Measurements from ENCODE around the gene NUMB. TPM values are rescaled to one million over a fixed set of nuclear protein-coding genes. Genes with fewer than 3 reads are reported as not detected.
A peak's percentile ranks its signal among the peaks of the same experiment; 100 is the strongest.

Gene NUMB
- polyA plus RNA-seq, 12 donors: 24.2 to 66.5 (median 35.0) TPM; not detected in 1

DNA sequence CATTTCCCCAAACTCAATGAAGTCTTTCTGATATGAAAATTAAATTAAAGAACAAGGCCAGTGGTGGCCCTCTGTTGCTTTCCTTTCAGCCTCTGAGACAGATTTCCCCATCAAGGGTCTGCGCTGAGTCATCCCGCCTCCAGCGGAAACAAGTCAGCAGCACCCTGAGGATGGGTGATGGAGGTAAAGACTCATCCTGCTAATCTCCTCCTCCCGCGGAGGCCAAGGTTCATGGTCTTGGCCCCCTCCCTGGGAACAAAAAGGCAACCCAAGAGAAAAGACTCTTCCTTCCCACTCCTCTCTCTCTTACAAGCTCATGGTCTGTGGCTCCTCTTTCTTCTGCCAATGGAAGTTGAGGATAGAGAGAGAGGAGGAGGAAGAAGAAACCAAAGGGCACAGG, 9.0 kb upstream of the NUMB start:
- DNase-seq: no peak

DNA sequence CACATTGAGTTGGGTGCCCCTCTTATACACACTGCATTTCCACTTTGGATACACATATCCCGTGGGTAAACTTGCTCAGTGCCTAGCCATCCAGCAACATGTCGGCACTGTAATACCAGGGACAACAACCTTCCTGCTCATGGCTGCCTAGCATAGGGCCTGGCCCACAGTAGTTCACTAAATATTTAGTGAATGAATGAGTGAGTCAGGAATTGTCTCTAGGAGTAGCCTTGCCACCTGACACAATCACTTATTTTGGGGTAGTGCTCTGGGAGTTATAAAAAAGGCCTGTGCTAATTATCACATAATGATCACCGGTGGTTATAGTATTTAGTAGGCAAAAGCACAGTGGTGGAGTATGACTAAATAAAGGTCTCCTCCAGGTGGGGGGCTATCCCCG, 8.5 kb upstream of the NUMB start:
- DNase-seq: no peak

DNA sequence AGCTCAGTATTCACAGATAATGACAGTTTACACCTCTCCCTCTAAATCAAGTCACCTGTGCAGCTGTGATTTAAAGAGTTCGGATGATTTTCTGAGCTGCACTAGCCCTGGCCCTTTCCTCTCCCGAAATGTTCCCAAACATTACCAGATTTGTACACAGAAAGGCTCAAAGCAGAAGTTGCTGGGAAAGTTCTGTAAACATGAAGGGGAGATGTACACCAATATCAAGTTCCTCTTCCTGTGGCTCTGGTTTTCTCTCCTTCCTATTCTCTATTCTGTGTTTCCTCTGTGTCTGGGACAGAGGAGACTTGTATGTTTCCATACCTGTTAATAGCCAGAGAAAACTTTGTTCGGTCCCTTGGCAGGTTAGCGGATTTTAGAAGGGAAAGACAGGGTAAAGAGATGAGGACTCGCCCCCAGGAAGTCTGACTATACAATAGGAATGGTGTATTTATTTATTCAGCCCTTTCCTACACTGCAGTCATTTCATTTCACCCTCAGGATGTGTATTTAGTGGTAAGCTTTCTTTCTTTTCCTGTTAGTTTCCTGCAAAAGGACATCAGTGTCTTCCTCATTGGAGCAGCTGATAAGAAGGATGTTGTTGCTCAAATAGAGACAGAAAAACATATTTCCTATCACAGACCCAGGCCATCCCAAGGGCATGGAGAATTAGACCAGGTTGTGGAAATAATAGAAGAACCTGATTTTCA, 7.6 kb upstream of the NUMB start:
- no peak for DNase-seq

DNA sequence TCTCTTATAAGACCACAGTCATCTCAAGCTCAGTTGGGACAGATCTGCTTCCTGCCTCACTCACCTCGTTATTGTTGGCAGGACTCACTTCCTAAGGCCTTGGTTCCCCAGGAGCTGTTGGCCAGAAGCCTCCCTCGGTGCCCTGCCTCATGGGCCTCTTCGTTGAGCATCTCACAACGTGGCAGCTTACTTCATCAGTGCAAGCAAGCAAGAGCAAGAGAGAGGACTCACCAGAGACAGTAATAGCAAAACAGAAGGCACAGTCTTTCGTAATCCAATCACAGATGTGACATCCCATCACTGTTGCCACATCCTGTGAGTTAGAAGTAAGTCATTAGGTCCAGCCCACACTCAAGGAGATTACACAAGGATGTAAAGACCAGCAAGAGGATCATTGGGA, 5.1 kb upstream of the NUMB start:
- DNase-seq: no peak

DNA sequence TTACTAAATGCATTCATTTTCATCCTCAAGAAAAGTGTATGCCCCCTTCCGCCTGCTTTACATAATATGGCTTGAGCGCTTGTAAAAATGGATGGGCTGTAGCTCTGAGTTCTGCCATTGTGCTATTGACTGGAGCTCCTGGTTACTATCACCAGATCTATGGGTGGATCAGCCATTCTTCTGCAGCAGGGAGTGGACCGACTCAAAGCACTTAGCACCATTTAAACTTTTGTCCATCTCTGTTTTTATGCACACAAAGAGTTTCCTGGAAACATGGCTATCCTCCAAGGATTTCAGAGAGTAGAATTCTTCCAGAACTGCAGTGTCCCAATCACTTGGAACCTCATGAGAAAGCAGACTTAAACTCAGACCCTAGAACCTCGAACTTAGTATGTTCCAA, 4.5 kb upstream of the NUMB start:
- DNase-seq: no peak

DNA sequence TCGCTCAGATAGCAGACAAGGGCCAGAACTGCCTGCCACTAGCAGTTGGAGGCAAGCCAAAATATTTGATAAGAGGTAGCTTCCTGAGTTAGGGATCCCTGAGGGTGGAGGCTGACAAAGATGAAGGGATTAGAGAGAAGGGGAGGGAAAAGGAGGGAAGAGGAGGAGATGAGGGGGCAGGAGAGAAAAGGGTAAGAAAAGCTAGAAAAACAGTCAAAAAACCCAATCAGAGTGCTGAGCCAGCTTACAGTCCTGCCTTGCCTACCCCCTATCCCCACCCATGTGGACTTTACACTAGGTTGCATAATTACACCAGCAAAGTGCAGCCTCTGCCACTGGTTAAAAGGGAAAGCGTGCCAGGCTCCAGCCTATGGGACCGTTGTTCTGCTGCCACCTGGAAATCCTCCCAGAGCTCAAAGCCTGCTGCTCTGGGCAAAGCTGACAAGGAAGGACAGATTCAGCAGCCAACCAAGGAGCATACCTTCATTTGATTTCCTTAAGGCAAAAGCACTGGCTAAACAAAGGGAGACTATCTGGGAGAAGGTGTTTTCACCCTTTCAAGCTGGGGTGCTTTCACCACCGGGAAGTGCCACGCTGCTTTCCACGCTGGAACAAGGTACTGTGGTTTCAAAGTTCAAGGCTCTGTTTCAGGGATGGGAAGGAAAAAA, 3.8 kb upstream of the NUMB start:
- no peak for DNase-seq

DNA sequence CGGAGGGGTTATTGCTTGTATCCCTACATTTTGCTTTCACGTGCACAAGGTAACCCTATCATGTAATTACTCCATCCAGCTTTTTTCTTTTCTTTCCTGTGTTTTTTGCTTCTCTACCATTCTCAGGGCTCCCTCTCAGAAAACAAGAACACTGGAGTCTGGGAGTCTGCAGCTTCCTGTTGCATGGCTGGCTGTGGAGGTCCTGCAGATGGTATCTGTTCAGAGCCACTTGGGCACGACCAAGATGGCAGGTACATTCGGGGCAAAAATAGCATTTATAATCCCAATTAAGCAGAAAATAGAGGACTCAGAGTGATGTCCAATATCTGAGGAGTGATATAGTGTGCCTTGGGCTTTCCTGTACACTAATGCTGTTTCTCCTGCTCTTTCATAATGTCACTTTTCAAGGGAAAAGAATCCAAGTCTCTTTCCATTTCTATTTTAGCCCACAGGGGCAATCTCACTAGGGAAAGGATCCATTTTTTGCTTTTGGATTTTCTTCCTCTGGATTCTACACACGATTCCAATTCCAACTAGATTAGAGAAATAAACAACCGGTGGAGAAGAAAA, 3.2 kb upstream of the NUMB start:
- no peak for DNase-seq

DNA sequence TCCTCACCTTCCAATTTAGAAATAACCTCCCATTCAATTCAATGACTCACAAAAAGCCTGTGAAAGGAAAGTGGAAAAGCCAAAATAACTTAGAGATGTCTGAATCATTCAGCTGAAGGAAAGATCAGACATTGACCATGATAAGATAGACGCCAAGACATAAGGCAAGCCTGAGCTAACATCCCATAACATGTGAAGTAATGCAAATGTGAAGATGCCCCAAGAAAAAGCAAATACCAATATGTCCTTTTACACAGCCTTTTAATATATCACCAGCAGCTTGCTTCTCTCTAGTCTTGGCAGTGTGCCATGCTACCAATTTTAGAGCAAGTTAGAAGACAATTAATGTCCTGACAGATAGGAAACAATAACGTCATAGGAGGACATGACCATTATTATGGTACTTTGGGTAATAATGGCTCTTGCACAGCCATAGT, 2.4 kb upstream of the NUMB start:
- no peak for DNase-seq

DNA sequence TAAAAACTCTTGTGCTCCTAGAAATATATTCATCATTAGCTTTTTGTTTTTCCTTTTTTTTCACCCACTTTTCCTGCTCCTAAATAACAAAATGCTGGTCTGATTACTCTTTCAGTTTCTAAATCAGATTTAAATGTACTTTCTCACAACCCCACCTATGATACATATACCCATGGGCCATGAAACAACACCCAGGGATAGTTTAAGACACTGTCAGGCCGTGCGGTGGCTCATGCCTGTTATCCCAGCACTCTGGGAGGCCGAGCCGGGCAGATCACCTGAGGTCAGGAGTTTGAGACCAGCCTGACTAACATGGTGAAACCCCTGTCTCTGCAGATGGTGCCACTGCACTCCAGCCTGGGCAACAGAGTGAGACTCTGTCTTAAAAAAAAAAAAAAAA, 1.6 kb upstream of the NUMB start:
- no peak for DNase-seq

DNA sequence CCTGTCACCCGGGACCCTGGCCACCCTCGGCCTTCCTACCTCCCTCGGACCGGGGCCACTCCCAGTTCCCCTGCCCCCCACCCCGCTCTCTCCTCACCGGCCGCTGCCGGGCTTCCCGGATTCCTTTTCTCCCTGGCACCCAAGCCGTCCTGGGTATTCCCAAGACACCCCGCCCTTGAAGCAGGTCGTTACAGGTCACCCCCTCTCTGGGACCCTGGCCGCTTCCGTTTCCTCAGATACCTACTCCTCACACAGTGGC, 493 bp downstream of the NUMB start:
- DNase-seq: no peak

DNA sequence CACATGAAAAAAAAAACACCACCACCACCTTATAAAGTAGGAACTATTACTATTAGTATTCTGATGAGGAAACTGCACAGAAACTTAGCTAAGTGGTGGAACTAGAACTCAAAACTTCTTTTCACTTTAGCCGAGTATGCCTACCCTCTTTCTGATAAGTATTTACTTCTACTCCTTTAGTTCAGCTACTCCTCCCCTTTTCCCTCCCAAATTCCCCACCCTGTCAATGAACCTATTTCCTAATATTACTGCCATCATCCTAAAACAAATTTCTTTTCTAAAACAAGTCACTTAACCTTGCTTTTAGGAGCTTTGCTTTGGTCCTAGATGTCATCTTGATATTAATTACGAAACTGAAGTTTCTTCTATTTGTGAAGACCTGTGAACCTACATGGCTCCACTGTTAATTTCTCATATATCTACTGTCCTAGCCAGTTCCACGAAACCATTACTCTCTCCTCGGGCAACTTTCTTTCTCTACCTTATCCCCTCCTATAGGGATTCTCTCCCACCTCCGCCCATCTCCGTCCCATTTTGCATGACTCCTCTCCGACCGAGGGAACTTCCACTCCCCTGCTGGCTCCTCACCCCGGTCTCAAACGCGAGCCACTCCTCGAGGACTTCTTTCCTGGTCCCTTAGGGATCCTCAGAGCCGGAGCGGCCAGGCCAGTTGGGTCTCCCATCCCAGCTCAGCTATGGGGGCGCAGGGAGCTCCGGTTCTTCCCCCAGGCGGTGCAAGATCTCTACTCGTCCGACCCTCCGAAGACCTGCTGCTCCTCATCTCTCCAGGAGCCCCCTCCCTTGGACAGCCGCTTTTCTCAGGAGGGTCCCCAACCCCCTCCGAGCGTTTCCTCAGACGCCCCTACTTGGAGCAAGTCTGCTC, 1.1 kb downstream of the NUMB start:
- no peak for DNase-seq

DNA sequence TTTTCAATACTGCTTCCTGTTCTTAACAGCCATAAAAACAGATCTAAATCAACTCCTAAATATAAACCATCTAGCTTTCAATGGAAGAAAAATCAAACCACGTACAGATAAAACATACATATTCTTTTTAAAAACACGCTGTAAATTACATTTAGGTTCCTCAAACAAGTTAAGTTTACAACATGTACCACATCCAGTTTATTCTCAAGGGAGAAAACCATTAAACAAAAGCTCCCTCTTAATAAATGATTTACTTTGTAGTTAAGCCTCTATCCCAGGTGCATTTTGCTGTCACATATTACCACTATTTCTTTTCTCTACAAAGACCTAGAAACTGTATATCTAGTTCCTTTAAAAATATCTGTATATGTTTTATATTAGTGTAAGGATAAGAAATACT, 3.1 kb downstream of the NUMB start:
- DNase-seq: no peak

DNA sequence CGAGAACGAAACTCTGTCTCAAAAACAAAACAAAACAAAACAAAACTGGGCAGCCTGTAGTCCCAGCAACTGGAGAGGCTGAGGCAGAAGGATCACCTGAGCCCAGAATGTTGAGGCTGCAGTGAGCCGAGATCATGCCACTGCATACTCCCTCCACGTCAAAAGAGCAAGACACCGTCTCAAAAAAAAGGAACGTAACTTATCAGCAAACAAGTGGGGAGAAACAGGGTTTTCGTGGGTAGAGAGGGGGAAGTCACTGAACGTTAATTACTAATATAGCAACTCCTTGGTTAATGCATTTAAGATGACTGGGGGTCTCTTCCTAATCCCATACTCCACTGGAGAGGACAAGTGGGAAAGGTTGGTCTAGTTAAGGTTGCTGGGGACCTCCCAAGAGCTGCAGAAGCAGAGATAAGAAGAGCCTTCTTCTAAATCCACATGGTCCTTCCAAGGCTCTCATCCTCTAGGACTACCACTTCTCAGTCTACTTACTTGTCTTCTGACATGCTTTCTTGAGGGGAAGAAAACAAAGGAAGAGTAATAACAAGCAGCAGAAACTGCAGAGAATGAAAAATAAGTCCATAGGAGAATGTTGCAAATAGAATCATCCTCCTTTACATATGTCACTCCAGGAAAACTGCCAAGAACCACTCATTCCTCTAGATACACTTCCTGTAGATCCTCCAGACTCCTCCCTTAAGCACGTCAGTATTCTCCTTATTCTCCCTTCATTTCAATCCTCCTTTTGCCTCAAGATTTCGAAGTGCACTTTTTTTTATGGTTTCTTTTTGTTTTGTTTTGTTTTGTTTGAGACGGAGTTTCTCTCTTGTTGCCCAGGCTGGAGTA, 5.8 kb downstream of the NUMB start:
- DNase-seq: peak; percentile 73

DNA sequence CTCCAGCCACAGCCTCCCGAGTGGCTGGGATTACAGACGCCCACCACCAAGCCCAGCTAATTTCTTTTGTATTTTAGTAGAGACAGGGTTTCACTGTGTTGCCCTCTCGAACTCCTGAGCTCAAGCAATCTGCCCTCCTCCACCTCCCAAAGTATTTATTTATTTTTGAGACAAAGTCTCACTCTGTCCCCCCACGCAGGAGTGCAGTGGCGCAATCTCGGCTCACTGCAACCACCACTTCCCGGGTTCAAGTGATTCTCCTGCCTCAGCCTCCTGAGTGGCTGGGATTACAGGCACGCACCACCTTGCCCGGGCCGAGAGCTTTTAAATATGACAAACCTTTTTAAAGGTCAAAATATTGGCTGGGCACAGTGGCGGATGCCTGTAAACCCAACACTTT, 14.6 kb downstream of the NUMB start:
- no peak for DNase-seq

DNA sequence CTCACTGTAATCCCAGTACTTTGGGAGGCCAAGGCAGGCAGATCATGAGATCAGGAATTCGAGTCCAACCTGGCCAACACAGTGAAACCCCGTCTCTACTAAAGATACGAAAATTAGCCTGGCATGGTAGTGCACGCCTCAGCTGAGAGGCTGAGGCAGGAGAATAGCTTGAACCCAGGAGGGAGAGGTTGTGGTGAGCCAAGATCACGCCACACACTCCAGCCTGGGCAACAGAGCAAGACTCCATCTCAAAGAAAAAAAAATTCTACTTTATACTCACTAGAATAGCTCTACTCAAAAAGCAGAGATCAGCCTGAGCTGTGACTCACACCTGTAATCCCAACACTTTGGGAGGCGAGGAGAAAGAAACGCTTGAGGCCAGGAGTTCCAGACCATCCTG, 17.1 kb downstream of the NUMB start:
- DNase-seq: no peak

DNA sequence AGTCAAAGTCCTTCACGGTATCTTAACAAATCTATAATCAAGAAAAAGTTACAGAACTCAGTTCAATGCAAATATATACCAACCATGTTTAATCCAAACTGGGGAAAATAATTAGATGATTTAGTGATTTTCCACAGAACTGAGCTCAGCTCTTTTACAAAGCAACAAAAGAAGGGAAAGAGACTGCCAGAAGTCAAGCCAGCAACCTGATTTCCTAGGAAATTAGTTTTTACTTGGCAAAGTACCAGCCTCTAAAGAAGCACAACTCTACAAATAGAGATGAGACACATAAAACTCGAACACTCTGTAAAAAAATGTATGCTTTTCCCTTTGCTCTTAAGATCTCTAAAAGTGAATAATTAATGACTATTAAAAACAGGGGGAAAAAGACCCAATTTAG, 19.4 kb downstream of the NUMB start:
- no peak for DNase-seq

DNA sequence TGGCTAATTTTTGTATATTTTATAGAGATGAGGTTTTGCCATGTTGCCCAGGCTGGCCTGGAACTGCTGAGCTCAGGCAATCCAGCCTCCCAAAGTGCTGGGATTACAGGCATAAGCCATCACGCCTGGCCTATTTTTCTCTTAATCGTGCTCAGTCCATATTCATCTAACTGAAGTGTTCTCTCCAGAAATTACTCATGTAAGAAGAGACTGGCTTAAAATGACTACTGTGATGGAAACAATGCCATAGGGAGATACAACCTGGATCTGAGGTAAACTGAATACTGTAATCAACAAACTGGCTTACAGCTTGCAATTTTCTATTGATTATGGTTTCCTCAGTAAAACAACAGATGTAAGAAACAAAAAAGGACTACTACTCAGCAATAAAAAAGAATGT, 21.1 kb downstream of the NUMB start:
- no peak for DNase-seq

DNA sequence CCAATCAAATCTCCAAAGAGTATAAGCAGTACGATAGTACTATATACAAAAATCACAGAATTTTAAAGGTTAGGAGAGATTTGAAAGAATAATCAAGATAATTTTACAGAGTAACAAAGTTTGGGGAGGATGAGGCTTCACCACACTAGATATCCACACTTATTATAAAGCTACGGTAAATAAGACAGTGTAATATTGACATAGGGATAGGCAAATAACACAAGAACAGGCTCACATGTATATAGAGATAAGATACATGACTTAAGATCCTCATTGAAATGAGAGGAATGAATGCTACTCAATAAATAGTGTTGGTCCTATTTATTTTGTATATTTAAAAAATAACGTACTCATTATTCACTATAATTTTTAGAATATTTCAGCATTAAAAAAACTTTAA, 26.2 kb downstream of the NUMB start:
- no peak for DNase-seq

DNA sequence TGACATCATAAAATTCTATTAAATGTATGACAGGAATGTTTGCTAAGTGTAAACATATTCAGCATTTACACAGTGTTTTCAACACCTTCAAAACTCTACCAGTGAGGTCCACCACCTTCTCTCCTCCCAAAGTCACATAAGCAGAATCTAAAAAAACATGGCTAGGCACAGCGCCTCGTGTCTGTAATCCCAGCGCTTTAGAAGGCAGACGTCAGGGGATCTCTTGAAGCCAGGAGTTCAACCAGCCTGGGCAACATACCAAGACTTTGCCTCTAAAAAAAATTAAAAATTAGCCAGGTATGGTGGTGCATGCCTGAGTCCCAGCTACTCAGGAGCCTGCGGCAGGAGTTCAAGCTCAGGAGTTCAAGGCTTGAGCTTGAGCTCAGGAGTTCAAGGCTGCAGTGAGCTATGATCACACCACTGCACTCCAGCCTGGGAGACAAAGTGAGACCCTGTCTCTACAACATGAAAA, 30.0 kb downstream of the NUMB start:
- no peak for DNase-seq

DNA sequence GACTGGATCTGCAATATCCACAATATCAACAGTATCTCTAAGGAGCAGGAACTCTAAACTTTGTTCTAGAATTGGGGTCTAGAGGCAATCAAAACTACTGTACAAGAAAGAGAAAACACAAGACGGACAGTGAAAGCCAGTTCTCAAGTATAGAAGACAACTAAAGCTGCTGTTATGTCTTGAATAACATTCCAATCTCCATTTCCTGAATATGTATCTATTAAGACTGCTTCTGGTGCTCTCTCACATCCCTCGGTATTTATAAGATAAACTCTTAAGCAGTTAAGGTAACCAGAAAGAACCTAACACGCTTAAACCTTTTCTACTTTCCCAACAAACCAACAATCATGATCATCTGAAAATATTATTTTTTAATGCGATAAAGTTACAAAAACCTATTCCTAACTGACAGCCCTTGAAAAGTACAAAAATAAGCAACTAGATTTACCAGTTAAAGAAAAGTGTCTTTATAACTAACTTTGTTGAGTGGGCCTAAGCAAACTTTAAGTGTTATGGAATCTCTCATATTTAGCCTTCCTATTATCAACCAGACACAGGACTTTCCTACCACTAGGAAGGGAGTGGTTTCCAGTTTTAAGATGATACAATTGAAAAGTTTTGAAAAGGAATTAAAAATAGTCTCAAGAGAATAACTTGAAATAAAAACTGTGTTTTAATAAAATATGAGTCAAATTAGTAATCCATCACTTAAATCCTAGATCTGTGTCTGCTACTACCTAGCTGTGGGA, 30.7 kb downstream of the NUMB start:
- DNase-seq: no peak

DNA sequence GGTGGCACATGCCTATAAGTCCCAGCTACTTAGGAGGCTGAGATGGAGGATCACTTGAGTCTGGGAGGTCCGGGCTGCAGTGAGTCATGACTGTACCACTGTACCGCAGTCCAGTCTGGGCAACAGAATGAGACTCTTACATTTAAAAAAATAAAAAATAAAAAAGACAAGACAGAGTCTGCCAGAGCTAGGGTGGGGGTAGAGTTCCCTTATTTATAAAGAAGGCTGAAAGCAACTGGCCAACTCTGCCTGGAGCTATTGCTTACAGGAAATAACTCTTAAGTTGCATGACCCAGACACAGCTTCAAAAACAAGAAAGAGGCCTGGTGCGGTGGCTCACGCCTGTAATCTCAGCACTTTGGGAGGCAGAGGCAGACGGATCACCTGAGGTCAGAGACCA, 31.5 kb downstream of the NUMB start:
- no peak for DNase-seq
